ENCODE results near the gene R3HDM2.

GRCh38 chr12:57240066-57240921 lies 190.5 kb downstream of the R3HDM2 start:
- TF ChIP-seq CTCF (IDR thresholded peaks at IDR 0.05; ENCODE audit: low read depth, low read length) (peak; percentile 2), POLR2A (IDR thresholded peaks at IDR 0.05; ENCODE audit: extremely low read depth, insufficient read length) (no peak), MYC (IDR thresholded peaks at IDR 0.05; ENCODE audit: low read depth, low read length) (no peak)
- TF ChIP-seq, protein P1, sequence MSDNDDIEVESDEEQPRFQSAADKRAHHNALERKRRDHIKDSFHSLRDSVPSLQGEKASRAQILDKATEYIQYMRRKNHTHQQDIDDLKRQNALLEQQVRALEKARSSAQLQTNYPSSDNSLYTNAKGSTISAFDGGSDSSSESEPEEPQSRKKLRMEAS (IDR thresholded peaks at IDR 0.05; ENCODE audit: low read depth, low read length), result peak; percentile 42; the same call in 1 of the 2 replicates
